Lower leg skin (tissue), 4 donors: ENCODE data around the gene ATG9A. TPM values are rescaled to one million over a fixed set of nuclear protein-coding genes. Genes with fewer than 3 reads are reported as not detected.
A peak's percentile ranks its signal among the peaks of the same experiment; 100 is the strongest.

Experiments
- DNase-seq, 2 donors: peaks; one replicate each; pipeline ENCODE4 v3.0.0-alpha.2; 2019; ENCODE audit warnings: low spot score in 2 of 2
- H3K4me3 ChIP-seq: fragments of 200-600 bp; sonication (generic); 2 replicates; pipeline ENCODE4 v1.5.1; 2017; ENCODE audit warnings: mild to moderate bottlenecking, low read depth; ENCODE audit not compliant: poor library complexity, severe bottlenecking
- POLR2A ChIP-seq, 2 donors: fragments of 450-650 bp; IDR thresholded peaks; one replicate each; pipeline ENCODE4 v1.6.1; 2016 to 2017; ENCODE audit warnings: antibody characterized with exemption in 2 of 2, mild to moderate bottlenecking in 1 of 2, moderate library complexity in 1 of 2
- WGBS, 2 donors: methylation state at CpG; one replicate each; pipeline ENCODE4 v1.1.5; 2018; 5-methylcytosine and 5-hydroxymethylcytosine counted together
- intact Hi-C: fragments of 100-400 bp; cut with DNase I; formaldehyde crosslinking; loops from one replicate; pipeline ENCODE4 v1.15.0; 2023; ENCODE audit warnings: low total_unique reads
- total RNA-seq, 4 donors: library from RNA; depleted of rRNA; stranded (reverse); fragments of >200 nt; gene quantifications; one replicate each; pipeline ENCODE4 v1.1.0, GENCODE V29; 2016
- TF ChIP-seq, protein P1 (sequence below), 3 donors: fragments of 450-650 bp; IDR thresholded peaks; one replicate each; pipeline ENCODE4 v1.5.1; 2016; ENCODE audit warnings: antibody characterized with exemption in 3 of 3, mild to moderate bottlenecking in 3 of 3, moderate library complexity in 2 of 3

Gene ATG9A
- total RNA-seq, 4 donors from 2014 or later: 57.6 to 92.8 (median 61.9) TPM

GRCh38 chr2:219250049-219250781 is 20.8 kb upstream of the ATG9A start:
- WGBS, 2 donors: 50 to 57% methylated on average over 18 to 22 of the region's 22 CpGs
- intact Hi-C loops: no loop called here
- H3K4me3 ChIP-seq: no peak overlapping the region
- TF ChIP-seq POLR2A (IDR thresholded peaks at IDR 0.05): no peak
- TF ChIP-seq, protein P1, sequence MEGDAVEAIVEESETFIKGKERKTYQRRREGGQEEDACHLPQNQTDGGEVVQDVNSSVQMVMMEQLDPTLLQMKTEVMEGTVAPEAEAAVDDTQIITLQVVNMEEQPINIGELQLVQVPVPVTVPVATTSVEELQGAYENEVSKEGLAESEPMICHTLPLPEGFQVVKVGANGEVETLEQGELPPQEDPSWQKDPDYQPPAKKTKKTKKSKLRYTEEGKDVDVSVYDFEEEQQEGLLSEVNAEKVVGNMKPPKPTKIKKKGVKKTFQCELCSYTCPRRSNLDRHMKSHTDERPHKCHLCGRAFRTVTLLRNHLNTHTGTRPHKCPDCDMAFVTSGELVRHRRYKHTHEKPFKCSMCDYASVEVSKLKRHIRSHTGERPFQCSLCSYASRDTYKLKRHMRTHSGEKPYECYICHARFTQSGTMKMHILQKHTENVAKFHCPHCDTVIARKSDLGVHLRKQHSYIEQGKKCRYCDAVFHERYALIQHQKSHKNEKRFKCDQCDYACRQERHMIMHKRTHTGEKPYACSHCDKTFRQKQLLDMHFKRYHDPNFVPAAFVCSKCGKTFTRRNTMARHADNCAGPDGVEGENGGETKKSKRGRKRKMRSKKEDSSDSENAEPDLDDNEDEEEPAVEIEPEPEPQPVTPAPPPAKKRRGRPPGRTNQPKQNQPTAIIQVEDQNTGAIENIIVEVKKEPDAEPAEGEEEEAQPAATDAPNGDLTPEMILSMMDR (IDR thresholded peaks at IDR 0.05): no peak
- DNase-seq: no peak

DNA sequence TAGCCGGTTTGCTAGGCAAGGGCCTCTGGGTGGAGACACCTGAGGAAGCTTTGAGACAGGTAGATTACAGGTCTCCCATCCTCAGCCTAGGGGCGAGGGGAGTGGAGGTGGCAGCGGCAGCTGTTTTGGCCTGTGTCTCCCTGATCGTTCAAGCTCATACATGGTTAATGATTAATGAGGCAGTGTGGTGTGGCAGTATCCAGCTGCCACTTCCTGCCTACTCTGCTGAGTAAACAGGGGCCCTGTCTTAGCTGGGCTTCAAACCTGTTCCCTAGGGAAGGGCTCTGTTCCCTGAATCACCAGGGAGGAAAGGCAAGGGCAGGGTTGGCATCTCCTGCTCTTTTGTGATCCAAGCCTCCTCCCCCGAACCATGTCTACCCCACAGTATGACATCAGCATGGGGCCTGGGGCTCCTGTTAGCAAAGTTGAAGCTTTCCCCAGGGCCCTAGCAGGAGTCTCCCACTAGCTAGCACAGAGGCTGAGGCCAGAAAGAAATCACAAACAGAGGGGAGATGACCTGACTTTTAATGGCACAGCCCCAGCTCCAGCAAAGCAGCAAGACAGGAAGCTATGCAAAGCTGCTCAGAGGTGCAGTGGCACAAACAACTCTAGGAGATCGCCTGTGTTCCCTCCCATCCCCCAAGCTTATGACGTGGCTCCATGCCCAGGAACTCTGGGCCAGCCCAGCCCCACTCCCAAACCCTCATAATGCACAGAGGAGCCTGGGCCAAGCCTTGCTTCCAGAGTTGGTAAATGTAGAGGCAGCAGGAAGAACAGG is 20.0 kb upstream of the ATG9A start:
- WGBS, 2 donors: 13 to 23% methylated on average over 7 of the region's 7 CpGs
- no peak for TF ChIP-seq POLR2A (IDR thresholded peaks at IDR 0.05)
- TF ChIP-seq, protein P1 (IDR thresholded peaks at IDR 0.05): no peak
- DNase-seq: peak; percentile 84 to 95
- H3K4me3 ChIP-seq: no peak overlapping the region
- intact Hi-C loops: no loop called here

DNA sequence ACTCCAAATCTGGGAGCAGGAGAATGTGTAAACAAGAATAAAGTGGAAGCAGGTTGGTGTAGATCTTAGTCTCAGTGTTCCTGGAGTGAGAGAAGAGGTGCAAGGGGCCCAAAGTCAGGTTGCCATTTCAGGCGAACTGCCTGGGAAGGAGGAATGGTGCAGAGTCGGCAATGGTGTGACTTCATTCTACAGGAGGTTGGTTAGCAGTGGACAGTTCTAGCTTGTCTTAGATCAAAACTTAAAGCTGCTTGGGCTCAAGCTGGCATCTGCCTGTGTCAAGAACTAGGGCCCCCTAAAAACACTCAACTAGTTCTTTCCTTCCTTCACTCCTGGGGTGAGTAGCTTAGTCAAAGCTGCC is 19.4 kb upstream of the ATG9A start:
- H3K4me3 ChIP-seq: no peak overlapping the region
- no peak for DNase-seq
- WGBS, 2 donors: 32 to 54% methylated on average over 2 of the region's 2 CpGs
- intact Hi-C loops: no loop called here
- TF ChIP-seq, protein P1 (IDR thresholded peaks at IDR 0.05): no peak
- TF ChIP-seq POLR2A (IDR thresholded peaks at IDR 0.05): no peak

- intact Hi-C loops: no loop called here
- no peak for TF ChIP-seq POLR2A (IDR thresholded peaks at IDR 0.05)
- TF ChIP-seq, protein P1 (IDR thresholded peaks at IDR 0.05): no peak
- 78 to 88% methylated on average over 17 of the region's 17 CpGs for WGBS, 2 donors
- no peak overlapping the region for H3K4me3 ChIP-seq
- no peak for DNase-seq
These were observed 18.5 kb upstream of the ATG9A start for GRCh38 chr2:219247678-219248642.

DNA sequence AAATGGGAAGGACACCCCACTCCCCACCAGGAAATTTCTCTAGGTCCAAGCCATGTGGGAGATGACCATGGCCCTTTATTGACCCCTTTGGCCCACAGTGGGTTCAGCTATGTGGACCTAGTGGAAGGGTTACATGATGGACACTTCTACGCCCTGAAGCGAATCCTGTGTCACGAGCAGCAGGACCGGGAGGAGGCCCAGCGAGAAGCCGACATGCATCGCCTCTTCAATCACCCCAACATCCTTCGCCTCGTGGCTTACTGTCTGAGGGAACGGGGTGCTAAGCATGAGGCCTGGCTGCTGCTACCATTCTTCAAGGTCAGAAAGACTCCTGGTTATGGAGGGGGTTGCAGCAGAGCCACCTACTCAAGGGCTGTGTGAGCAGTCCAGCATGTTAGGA is 17.1 kb upstream of the ATG9A start:
- TF ChIP-seq POLR2A (IDR thresholded peaks at IDR 0.05): no peak
- TF ChIP-seq, protein P1 (IDR thresholded peaks at IDR 0.05): no peak
- H3K4me3 ChIP-seq: no peak overlapping the region
- WGBS, 2 donors: 94 to 95% methylated on average over 10 of the region's 10 CpGs
- intact Hi-C loops: no loop called here
- no peak for DNase-seq
